HepG2 (cell line): ENCODE data around the gene VAMP5. TPM values are rescaled to one million over a fixed set of nuclear protein-coding genes. Genes with fewer than 3 reads are reported as not detected.

Experiments used
- EED ChIP-seq: sonication (generic); formaldehyde crosslinking; IDR thresholded peaks from 2 replicates; pipeline ENCODE4 v1.5.0; 2020; ENCODE audit warnings: mild to moderate bottlenecking, missing genetic modification reagents
- KAT7 ChIP-seq: IDR thresholded peaks from 2 replicates; pipeline ENCODE4 v1.6.1; 2018; ENCODE audit warnings: borderline replicate concordance, missing compliant biosample characterization
- KDM1A ChIP-seq: IDR thresholded peaks from 2 replicates; pipeline ENCODE4 v1.6.1; 2016; ENCODE audit warnings: missing compliant biosample characterization
- KLF11 ChIP-seq: IDR thresholded peaks from 2 replicates; pipeline ENCODE4 v1.6.1; 2016; ENCODE audit warnings: missing compliant biosample characterization
- MTF2 ChIP-seq: sonication (generic); formaldehyde crosslinking; IDR thresholded peaks from 2 replicates; pipeline ENCODE4 v1.5.0; 2020; ENCODE audit warnings: missing genetic modification reagents, borderline replicate concordance
- NFE2L2 ChIP-seq: fragments of 150-350 bp; IDR thresholded peaks from 2 replicates; pipeline ENCODE4 v1.6.1; 2014; ENCODE audit warnings: low read length
- NR2F2 ChIP-seq: IDR thresholded peaks from 2 replicates; pipeline ENCODE4 v1.6.1; 2012; ENCODE audit warnings: low read depth, inconsistent platforms, borderline replicate concordance
- PCBP2 ChIP-seq: fragments of 200-400 bp; formaldehyde crosslinking; optimal IDR thresholded peaks from 2 replicates; pipeline ENCODE3; 2018; ENCODE audit warnings: low read length, low read depth; ENCODE audit not compliant: poor library complexity, severe bottlenecking
- PHF21A ChIP-seq: sonication (generic); formaldehyde crosslinking; IDR thresholded peaks from 2 replicates; pipeline ENCODE4 v1.5.0; 2020; ENCODE audit warnings: mild to moderate bottlenecking, missing genetic modification reagents
- SKI ChIP-seq: fragments of 450-650 bp; IDR thresholded peaks from one replicate; pipeline ENCODE4 v1.6.1; 2018; ENCODE audit warnings: mild to moderate bottlenecking; ENCODE audit not compliant: partially characterized antibody
- SMAD9 ChIP-seq: sonication (generic); formaldehyde crosslinking; IDR thresholded peaks from 2 replicates; pipeline ENCODE4 v1.5.1; 2020; ENCODE audit warnings: mild to moderate bottlenecking, missing genetic modification reagents
- TBX2 ChIP-seq: sonication (generic); formaldehyde crosslinking; IDR thresholded peaks from 2 replicates; pipeline ENCODE4 v1.5.0; 2020; ENCODE audit warnings: missing genetic modification reagents, mild to moderate bottlenecking, borderline replicate concordance
- TCF7L2 ChIP-seq: IDR thresholded peaks from 2 replicates; pipeline ENCODE4 v1.6.1; 2011; ENCODE audit warnings: mild to moderate bottlenecking, low read depth, low read length, moderate library complexity
- TFDP2 ChIP-seq: sonication (generic); formaldehyde crosslinking; IDR thresholded peaks from 2 replicates; pipeline ENCODE4 v1.4.0; 2020; ENCODE audit warnings: missing genetic modification reagents
- TMF1 ChIP-seq: sonication (generic); formaldehyde crosslinking; IDR thresholded peaks from 2 replicates; pipeline ENCODE4 v1.8.1; 2022; ENCODE audit warnings: low read depth, missing genetic modification reagents
- ZBTB42 ChIP-seq: sonication (generic); formaldehyde crosslinking; IDR thresholded peaks from 2 replicates; pipeline ENCODE4 v1.5.0; 2020; ENCODE audit warnings: mild to moderate bottlenecking, missing genetic modification reagents
- ZFP36L2 ChIP-seq: sonication (generic); formaldehyde crosslinking; IDR thresholded peaks from 2 replicates; pipeline ENCODE4 v1.4.0; 2020; ENCODE audit warnings: missing genetic modification reagents
- ZNF24 ChIP-seq: fragments of 450-650 bp; IDR thresholded peaks from 2 replicates; pipeline ENCODE4 v1.6.1; 2017; ENCODE audit warnings: antibody characterized with exemption, mild to moderate bottlenecking
- ZNF362 ChIP-seq: sonication (generic); formaldehyde crosslinking; IDR thresholded peaks from 2 replicates; pipeline ENCODE4 v1.4.0; 2020; ENCODE audit warnings: missing genetic modification reagents, mild to moderate bottlenecking, borderline replicate concordance
- ZNF572 ChIP-seq: sonication (generic); formaldehyde crosslinking; IDR thresholded peaks from 2 replicates; pipeline ENCODE4 v1.5.1; 2020; ENCODE audit warnings: mild to moderate bottlenecking, missing genetic modification reagents
- ZNF629 ChIP-seq: sonication (generic); formaldehyde crosslinking; conservative IDR thresholded peaks from 2 replicates; pipeline ENCODE4 v1.5.0; 2020; ENCODE audit warnings: missing genetic modification reagents
- ZNF660 ChIP-seq: sonication (generic); formaldehyde crosslinking; IDR thresholded peaks from 2 replicates; pipeline ENCODE4 v1.5.1; 2020; ENCODE audit warnings: mild to moderate bottlenecking, low read depth, missing genetic modification reagents, borderline replicate concordance
- ZNF703 ChIP-seq: sonication (generic); formaldehyde crosslinking; IDR thresholded peaks from 2 replicates; pipeline ENCODE4 v1.5.1; 2020; ENCODE audit warnings: missing genetic modification reagents, mild to moderate bottlenecking, moderate library complexity, borderline replicate concordance
- ZNF75D ChIP-seq: sonication (generic); formaldehyde crosslinking; IDR thresholded peaks from 2 replicates; pipeline ENCODE4 v1.8.1; 2023; ENCODE audit warnings: missing genetic modification reagents, mild to moderate bottlenecking, borderline replicate concordance
- ZNF878 ChIP-seq: sonication (generic); formaldehyde crosslinking; IDR thresholded peaks from 2 replicates; pipeline ENCODE4 v1.8.1; 2023; ENCODE audit warnings: mild to moderate bottlenecking, missing genetic modification reagents, moderate library complexity
- polyA plus RNA-seq, 8 experiments: library from polyadenylated mRNA; depleted of rRNA in 3 of 8; stranded (reverse) in 7 of 8; unstranded in 1 of 8; fragments of >200 nt; fragmentation: Illumina TruSeq in 4 of 8; extraction: Trizol in 4 of 8; gene quantifications; 2 replicates each; pipeline versions ENCODE4 v1.2.1 to v1.2.3, GENCODE V29; 2011 to 2016; ENCODE audit warnings: low read depth in 4 of 8, missing spikeins in 1 of 8, mixed read lengths in 1 of 8; ENCODE audit not compliant: insufficient read depth in 1 of 8
- total RNA-seq, 5 experiments: library from RNA; depleted of rRNA; stranded (reverse); fragments of >200 nt; fragmentation: Illumina TruSeq; extraction: Trizol; gene quantifications; 2 replicates each; pipeline ENCODE4 v1.2.3, GENCODE V29; 2016; ENCODE audit warnings: low read depth in 1 of 5
- TF ChIP-seq, protein P1 (sequence below): sonication (generic); formaldehyde crosslinking; IDR thresholded peaks from 2 replicates; pipeline ENCODE4 v1.4.0; 2020; ENCODE audit warnings: missing genetic modification reagents
- TF ChIP-seq, protein P2 (sequence below): sonication (generic); formaldehyde crosslinking; IDR thresholded peaks from 2 replicates; pipeline ENCODE4 v1.5.0; 2020; ENCODE audit warnings: missing genetic modification reagents

VAMP5 gene
- total and polyA plus RNA-seq, 2 of the 13 experiments (the other 11 are each of a cell fraction or from before 2014, with no cell fraction given) = 7.2 to 56.7 TPM

GRCh38 chr2:85602476-85603234 is 18.4 kb downstream of the VAMP5 start, which contains the start of gene TMEM150A (continued):
- TF ChIP-seq ZNF660 = no peak
- TF ChIP-seq, protein P1, sequence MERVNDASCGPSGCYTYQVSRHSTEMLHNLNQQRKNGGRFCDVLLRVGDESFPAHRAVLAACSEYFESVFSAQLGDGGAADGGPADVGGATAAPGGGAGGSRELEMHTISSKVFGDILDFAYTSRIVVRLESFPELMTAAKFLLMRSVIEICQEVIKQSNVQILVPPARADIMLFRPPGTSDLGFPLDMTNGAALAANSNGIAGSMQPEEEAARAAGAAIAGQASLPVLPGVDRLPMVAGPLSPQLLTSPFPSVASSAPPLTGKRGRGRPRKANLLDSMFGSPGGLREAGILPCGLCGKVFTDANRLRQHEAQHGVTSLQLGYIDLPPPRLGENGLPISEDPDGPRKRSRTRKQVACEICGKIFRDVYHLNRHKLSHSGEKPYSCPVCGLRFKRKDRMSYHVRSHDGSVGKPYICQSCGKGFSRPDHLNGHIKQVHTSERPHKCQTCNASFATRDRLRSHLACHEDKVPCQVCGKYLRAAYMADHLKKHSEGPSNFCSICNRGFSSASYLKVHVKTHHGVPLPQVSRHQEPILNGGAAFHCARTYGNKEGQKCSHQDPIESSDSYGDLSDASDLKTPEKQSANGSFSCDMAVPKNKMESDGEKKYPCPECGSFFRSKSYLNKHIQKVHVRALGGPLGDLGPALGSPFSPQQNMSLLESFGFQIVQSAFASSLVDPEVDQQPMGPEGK = peak; percentile 60
- TF ChIP-seq TMF1 = peak; percentile 59; the same call in 1 of the 2 replicates
- TF ChIP-seq ZNF75D (CRISPR knock-in tag) = no peak
- TF ChIP-seq NFE2L2 = no peak
- TF ChIP-seq ZNF703 = 0 out of 2 replicates have a peak, but pooled peaks have one; percentile 50
- peak; percentile 88 for TF ChIP-seq TFDP2 (CRISPR knock-in tag)
- TF ChIP-seq ZFP36L2 (CRISPR knock-in tag) = no peak
- peak; percentile 67 for TF ChIP-seq SKI
- TF ChIP-seq PCBP2 = no peak
- TF ChIP-seq ZNF362 (CRISPR knock-in tag) = no peak
- TF ChIP-seq ZNF878 (CRISPR knock-in tag) = no peak; the same call in 1 of the 2 replicates
- no peak; the same call in 1 of the 2 replicates for TF ChIP-seq TBX2
- peak; percentile 60; the same call in 1 of the 2 replicates for TF ChIP-seq MTF2 (CRISPR knock-in tag)
- TF ChIP-seq ZNF629 (CRISPR knock-in tag) = no peak; the same call in 1 of the 2 replicates
- TF ChIP-seq SMAD9 (CRISPR knock-in tag) = no peak
- TF ChIP-seq ZBTB42 = no peak
- no peak for TF ChIP-seq PHF21A (CRISPR knock-in tag)
- TF ChIP-seq KLF11 (CRISPR knock-in tag) = no peak
- TF ChIP-seq ZNF572 (CRISPR knock-in tag) = no peak
- no peak for TF ChIP-seq KDM1A (CRISPR knock-in tag)
- TF ChIP-seq, protein P2, sequence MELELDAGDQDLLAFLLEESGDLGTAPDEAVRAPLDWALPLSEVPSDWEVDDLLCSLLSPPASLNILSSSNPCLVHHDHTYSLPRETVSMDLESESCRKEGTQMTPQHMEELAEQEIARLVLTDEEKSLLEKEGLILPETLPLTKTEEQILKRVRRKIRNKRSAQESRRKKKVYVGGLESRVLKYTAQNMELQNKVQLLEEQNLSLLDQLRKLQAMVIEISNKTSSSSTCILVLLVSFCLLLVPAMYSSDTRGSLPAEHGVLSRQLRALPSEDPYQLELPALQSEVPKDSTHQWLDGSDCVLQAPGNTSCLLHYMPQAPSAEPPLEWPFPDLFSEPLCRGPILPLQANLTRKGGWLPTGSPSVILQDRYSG = no peak; the same call in 1 of the 2 replicates
- TF ChIP-seq KAT7 (CRISPR knock-in tag) = no peak; the same call in 1 of the 2 replicates
- no peak for TF ChIP-seq ZNF24
- TF ChIP-seq EED (CRISPR knock-in tag) = no peak
- peak; percentile 48; the same call in 1 of the 2 replicates for TF ChIP-seq NR2F2
- no peak for TF ChIP-seq TCF7L2
